Superior temporal gyrus (tissue), 1 donor: ENCODE data around the gene AGK.

ENCODE experiments used
- DNase-seq: peaks from one replicate; pipeline ENCODE4 v3.0.0-alpha.2; 2016; ENCODE audit errors: extremely low spot score

Gene AGK

DNA sequence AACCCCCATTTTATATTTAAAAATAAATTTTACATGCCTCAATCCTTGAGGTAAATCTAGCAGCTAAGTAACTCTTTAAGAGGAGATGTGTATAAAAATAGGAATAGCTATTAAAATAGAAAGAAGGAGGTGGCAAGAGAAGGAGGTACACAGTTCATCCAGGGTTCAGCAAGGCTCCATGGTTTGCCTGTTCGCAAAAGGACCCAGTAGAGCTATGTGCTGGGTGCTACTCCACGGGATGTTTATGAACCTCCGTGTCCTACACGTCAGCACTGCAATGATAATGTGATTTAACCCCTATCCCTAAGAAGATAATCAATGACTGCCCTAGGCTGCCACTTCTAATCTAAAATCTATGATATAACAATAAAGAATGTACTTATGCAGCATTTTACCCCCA lies 151.7 kb downstream of the AGK start:
- DNase-seq: no peak

DNA sequence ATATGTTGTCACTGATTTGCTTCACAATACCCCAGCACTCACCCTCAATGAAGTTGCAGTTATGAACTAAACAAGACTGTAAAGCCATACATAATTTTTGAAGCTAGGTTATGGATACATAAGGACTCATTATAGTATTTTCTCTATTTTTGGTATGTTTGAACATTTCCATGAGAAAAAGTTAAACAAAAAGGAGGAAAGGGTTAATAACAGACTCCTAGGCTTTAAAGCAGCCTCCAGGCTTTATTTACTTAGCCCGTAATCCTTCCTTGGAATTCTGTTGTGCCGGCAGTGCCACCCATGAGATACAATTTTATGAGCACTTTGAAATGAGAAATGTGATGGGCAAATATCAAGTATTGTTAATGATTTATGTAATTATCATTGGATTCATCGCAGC lies 152.9 kb downstream of the AGK start:
- no peak for DNase-seq

DNA sequence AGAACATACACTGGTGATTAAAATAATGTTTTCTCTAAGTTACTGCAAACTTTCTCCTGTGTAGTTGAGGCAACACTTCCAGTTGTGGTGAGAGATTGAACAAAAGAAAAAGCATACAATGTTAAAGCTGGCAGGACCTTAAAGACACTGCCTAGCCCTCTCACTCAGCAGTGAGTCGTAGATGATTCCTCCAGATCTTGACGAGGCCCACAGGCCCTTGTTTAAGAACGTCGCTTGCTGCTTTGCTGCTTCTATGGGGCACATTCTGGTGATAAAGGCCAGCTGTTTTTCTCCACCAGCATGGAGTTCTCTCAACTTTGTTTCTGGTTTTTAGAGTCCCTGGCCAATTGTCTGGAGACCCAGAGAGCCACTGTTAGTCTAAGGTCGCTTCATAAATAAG lies 153.5 kb downstream of the AGK start:
- DNase-seq: no peak
